BE2C (cell line): ENCODE results near the gene STX19.

Experiments used
- DNase-seq: peaks from one replicate; pipeline ENCODE4 v3.0.0-alpha.2; 2020
- H3K27me3 ChIP-seq: fragments of 250-450 bp; sonication (Bioruptor Pico); 2 replicates; pipeline ENCODE4 v1.5.1; 2020; ENCODE audit warnings: mild to moderate bottlenecking
- H3K36me3 ChIP-seq: fragments of 250-450 bp; sonication (Bioruptor Pico); 2 replicates; pipeline ENCODE4 v1.5.1; 2020; ENCODE audit warnings: mild to moderate bottlenecking
- H3K4me1 ChIP-seq: fragments of 250-450 bp; sonication (Bioruptor Pico); 2 replicates; pipeline ENCODE4 v1.5.1; 2020
- H3K4me3 ChIP-seq: 2 replicates; pipeline ENCODE4 v1.5.1; 2011; ENCODE audit warnings: low read depth, low read length
- H3K9me3 ChIP-seq: fragments of 250-450 bp; sonication (Bioruptor Pico); 2 replicates; pipeline ENCODE4 v1.5.1; 2020
- CTCF ChIP-seq: IDR thresholded peaks from 2 replicates; pipeline ENCODE4 v1.5.1; 2012; ENCODE audit warnings: mild to moderate bottlenecking, low read depth, low read length

STX19 gene

GRCh38 chr3:93988764-93989163, 39.6 kb downstream of the STX19 start:
- no peak for DNase-seq
- Histone ChIP-seq H3K4me1 (peaks cover 3% of the 10 kb centered on the region; the same call in 1 of the 2 replicates), H3K9me3 (no peaks in the 10 kb centered on the region), H3K4me3 (no peak overlapping the region), H3K27me3 (no peaks in the 10 kb centered on the region), H3K36me3 (no peaks in the 10 kb centered on the region)
- TF ChIP-seq CTCF: no peak

- no peak for DNase-seq
- Histone ChIP-seq H3K4me1 (peaks cover 3% of the 10 kb centered on the region; the same call in 1 of the 2 replicates), H3K9me3 (no peaks in the 10 kb centered on the region), H3K27me3 (no peaks in the 10 kb centered on the region), H3K4me3 (no peak overlapping the region), H3K36me3 (no peaks in the 10 kb centered on the region)
- no peak for TF ChIP-seq CTCF
Observed at GRCh38 chr3:93988283-93988682, 40.1 kb downstream of the STX19 start.

GRCh38 chr3:93984618-93985017, 43.8 kb downstream of the STX19 start:
- Histone ChIP-seq H3K27me3 (no peaks in the 10 kb centered on the region), H3K9me3 (no peaks in the 10 kb centered on the region), H3K4me1 (no peaks in the 10 kb centered on the region; the same call in 1 of the 2 replicates), H3K36me3 (no peaks in the 10 kb centered on the region), H3K4me3 (no peak overlapping the region)
- no peak for TF ChIP-seq CTCF
- DNase-seq: no peak

GRCh38 chr3:93983408-93983807, 45.0 kb downstream of the STX19 start:
- TF ChIP-seq CTCF: no peak
- H3K4me1 ChIP-seq: no peaks in the 10 kb centered on the region; the same call in none of the 2 replicates
- no peaks in the 10 kb centered on the region for H3K9me3 ChIP-seq
- no peak for DNase-seq
- no peak overlapping the region for H3K4me3 ChIP-seq
- H3K36me3 ChIP-seq: no peaks in the 10 kb centered on the region
- H3K27me3 ChIP-seq: no peaks in the 10 kb centered on the region

GRCh38 chr3:93981649-93982048, 46.7 kb downstream of the STX19 start:
- Histone ChIP-seq H3K27me3 (no peaks in the 10 kb centered on the region), H3K4me3 (no peak overlapping the region), H3K36me3 (no peaks in the 10 kb centered on the region), H3K4me1 (no peaks in the 10 kb centered on the region; the same call in none of the 2 replicates), H3K9me3 (no peaks in the 10 kb centered on the region)
- no peak for TF ChIP-seq CTCF
- no peak for DNase-seq

GRCh38 chr3:93979850-93980676, 48.3 kb downstream of the STX19 start, which contains the start of gene ARL13B:
Gene ARL13B, plus strand, starts transcription at chr3:93980155. Its CDS starts 269 bp downstream, at chr3:93980424.
- peak; percentile 97 for DNase-seq
- H3K27me3 ChIP-seq: no peaks in the 10 kb centered on the region
- no peaks in the 10 kb centered on the region for H3K36me3 ChIP-seq
- no peak for TF ChIP-seq CTCF
- H3K4me3 ChIP-seq: peak within 1 kb of the TSS; percentile 88
- no peaks in the 10 kb centered on the region for H3K9me3 ChIP-seq
- no peaks in the 10 kb centered on the region; the same call in 1 of the 2 replicates for H3K4me1 ChIP-seq
